Astrocyte of the hippocampus (primary cell): ENCODE data around the gene SMIM31.

Experiments used
- DNase-seq: peaks from one replicate; pipeline ENCODE4 v3.0.0; 2011; ENCODE audit warnings: low read depth, low spot score

SMIM31 gene

DNA sequence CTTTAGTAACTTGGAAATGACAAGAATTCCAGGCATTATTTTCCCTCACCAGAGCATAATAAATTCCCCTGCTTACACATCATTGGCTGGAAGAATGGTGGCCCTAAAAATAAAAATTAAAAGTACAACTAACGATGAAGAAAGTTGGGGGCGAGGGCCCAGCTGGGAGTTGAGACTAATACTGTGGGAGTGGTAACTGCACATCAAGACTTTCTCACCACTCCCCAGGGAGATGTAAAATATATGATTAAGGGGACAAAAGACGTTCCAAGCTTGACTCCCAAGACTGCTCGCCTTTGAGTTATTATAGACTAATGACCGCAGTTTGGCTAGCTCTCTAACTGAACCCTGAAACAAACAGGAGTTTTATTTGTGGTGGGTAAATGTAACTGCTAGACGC lies 30.0 kb downstream of the SMIM31 start:
- DNase-seq = peak; percentile 31

DNA sequence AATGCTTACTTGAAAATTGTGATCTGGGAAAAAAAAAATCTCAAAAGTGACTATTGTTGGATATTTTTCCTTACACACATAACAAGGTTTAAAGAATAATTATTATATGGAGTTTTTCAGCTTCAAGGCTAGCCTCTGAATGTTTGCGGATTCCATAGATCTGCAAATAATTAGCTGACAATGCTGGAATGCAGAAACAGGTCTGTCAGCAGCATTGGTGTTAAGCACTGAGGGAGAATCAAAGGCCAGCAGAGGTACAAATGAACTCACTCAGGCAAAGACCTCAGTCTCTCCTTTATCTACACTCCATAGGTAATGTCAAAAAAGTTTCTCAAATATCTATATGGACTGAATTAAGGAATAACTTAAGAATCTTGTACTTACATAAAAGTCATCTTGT lies 35.1 kb downstream of the SMIM31 start:
- no peak for DNase-seq

DNA sequence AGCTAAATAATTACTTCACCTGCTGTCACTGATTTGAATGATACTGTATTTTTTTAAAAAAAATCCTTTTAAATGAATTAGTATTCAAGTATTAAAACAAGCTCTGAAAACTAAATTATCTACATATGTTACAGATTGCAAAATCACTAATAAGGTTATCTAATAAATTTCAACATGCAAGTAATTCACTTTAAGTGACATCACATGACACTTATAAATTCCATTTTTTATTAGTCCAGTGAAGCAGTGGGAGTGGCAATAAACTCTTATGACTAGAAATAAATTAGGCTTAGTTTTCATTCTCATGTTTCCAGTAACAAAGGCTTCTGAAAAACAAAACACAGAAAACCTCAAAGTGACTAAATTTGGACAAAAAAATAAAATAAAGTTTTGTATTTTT lies 36.3 kb downstream of the SMIM31 start:
- no peak for DNase-seq

DNA sequence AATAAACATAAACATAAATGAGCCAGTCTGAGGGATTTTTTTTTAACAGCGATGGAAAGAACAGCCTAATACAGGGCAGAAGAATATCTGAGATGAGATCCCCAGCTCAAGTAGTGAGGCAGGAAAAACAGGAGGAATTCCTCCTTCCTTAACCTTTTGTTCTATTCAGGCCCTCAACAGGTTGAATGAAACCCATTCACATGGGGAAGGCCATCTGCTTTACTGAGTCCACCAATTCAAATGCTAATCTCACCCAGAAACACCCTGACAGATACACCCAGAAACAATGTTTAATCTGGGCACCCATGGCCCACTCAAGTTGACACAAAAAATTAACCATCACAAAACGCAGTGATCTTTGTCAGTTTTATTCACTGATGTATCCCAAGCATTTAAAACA lies 45.5 kb downstream of the SMIM31 start:
- DNase-seq = no peak

DNA sequence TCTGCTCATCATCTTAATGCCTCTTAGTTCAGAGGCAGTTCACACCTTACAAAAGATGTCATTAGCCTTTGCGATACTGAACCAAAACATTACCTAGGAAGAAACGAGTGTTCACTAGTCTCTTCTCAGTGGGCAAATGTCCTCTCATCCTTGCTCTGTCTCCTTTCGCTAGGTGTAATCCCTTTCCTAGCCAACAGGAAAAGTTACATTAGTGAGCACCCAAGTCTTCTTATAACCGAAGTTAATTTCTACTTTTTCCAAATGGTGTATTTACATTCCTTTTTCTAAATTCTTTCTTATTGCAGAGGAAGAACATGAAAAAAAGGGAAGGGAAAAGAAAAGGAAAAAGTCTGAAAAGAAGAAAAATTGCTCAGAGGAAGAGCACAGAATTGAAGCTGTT lies 46.9 kb downstream of the SMIM31 start:
- DNase-seq = no peak

DNA sequence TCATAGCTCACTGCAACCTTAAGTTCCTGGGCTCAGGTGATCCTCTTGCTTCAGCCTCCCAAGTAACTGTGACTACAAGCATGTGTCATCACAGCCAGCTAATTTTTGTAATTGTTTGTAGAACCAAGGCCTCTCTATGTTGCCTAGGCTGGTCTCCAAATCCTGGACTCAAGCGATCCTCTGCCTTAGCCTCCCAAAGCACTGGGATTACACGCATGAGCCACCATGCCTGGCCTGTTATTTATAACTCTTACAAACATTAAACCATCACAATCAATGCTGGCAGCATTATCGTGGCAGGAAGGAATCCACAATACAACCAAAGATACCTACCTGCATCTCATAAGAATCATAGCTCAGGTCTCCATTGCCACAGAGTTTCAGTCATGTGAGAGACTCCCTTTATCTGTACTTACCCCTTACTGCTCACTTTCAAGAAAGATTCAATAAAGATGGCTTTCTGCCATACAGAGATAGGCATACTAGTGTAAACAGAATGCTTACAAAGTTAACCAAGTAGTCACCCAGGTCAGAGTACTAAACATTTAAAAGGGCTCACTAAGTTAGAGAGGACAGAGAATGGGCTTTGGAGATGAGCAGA lies 48.5 kb downstream of the SMIM31 start:
- no peak for DNase-seq

DNA sequence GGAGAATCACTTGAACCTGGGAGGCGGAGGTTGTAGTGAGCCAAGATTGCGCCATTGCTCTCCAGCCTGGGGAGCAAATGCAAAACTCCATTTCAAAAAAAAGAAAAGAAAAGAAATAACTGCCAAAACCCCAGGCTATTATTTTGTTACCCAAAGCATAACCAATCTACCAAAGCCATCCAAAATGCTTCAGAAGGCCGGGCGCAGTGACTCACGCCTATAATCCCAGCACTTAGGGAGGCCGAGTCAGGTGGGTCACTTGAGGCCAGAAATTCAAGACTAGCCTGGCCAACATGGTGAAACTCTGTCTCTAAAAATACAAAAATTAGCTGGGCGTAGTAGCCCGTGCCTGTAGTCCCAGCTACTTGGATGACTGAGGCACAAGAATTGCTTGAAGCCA lies 49.8 kb downstream of the SMIM31 start:
- no peak for DNase-seq

DNA sequence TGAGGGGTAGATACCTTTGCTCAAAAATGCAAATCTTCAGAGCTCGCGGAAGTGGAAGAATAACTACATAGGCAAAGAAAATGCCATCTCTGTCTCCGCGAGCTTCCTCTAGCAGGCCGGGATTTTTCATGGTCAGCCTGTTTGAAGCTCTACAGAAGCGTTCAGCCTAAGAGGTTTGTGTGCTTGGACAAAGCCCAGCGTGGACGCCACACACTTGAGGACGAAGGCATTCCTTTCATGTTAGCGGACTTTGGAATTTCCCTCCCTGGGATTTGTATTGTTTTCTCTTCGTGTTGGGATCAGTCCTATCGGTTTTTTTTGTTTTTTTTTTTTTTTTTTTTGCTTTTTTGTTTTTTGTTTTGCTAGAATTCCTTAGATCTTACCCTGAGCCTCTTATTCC lies 53.7 kb downstream of the SMIM31 start:
- peak; percentile 93 for DNase-seq

DNA sequence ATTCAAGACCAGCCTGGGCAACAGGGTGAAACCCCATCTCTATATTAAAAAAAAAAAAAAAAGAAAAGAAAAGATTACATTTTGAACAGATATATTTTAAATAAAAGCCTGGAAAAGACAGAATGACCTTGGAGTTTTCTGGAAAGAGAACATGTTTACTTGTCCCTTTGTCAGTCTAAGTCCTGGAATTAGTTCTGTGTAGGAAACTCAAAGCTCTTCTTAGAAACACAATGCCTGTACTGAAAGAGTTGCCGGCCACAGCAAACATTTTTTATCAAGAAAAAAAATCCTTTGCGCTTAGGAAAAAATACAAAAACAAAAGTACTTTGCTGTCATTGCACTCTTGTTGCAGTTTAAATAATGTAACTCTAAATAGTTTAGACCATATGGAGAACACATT lies 59.6 kb downstream of the SMIM31 start:
- no peak for DNase-seq

DNA sequence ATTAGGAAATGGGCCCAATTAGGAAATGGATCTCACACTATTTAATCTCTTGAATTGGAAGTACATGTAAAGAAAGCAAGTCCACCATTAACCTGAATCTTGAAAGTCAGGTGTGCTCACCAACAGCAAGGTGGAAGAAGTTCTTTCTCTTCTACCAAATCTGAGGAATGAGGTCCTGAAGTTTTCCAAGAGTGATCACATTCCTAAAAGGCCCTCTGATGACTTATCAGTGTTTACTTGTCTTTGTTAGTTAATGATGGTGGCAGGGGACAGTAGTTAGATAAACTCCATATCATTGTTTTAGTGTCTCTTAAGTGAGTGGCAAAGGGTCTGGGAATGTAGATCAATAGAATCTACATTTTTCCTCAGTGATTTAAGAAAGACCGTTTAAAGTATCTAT lies 61.8 kb downstream of the SMIM31 start:
- DNase-seq = no peak

DNA sequence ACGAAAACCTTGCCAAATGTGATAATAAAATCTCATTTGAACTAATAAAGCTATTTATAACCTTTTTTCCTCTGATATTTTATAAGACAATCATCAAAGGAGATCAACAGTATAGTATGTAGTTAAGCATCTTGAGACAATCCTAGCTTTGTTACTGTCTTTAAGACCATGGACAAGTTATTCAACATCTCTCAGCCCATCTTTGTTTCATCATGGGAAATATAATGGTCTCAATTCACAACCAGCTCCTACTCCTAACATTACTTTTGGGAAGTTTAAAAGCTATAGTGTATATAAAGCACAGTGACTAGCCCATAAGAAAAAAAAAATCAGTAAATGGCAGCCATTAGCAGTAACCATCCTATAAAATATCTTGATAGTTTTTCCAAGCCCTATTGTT lies 65.4 kb downstream of the SMIM31 start:
- no peak for DNase-seq

DNA sequence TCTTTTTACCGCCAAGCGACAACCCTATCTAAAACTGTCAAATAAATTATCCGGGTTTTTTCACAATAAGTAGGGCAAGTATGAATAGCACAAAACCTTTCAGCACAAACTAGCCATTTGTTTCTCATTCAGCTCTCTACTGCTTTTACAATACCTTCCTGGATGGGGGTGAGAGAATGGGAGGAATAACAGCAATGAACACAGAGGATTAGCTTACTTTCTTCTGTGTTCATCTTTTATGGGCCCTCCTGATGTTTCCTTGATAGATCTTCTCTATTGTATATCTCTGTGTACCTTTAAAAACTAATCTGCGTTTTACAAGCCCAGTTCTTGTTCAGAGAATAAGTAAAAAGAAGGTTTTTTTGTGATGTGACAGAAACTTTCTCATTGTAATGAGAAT lies 67.8 kb downstream of the SMIM31 start:
- no peak for DNase-seq

DNA sequence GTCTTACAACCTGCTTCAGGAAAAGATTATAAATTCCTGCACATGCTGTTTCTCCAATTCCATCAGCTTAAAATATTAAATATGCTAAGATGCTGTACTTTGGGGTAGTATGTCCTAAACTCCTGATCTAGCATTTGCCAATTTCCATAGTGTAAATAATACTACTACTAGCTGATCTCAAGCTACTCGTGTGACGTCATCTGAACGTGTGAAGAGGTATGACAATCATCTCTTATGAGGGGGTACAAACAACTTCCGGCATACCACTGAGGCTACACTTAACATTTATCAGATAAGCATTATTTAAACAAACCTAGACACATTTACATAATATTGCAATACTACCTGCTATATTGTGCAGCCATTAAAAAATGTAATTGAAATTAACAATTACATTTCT lies 70.7 kb downstream of the SMIM31 start:
- no peak for DNase-seq

DNA sequence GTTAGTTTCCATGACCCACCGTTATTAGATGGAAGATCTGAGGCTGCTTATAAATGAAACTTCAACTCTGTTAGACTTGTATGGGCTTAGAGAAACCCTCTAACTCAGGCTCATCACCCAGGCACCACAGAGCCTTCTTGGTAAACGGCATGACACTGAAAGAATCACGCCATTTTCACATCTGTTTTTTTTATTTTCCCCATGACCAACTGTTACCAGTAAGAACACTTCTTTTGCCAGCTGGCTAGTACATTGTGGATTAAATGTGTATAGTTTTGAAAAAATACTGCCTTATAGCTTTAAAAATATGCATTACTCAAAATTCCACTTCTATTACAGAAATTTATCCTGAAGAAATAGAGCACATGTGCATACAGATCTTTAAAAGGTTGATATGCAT lies 75.0 kb downstream of the SMIM31 start:
- no peak for DNase-seq

DNA sequence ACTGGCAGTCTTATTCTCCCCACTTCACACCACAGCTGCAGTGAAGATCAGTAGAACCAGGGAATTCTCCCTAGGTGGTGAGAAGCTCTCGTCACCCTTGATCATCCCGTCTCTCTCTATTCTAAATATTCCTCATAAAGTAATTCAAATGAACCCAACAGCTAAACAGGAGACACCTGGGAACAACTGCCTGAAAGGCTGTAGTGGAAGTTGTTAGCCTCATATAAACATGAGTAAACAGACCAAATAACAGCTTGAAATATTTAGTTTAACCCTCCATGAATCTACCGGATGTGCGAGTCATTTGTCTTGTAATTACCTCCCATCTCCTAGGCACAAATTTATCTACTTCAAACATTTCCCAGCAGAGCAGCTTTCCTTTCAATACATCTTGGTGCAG lies 92.6 kb downstream of the SMIM31 start:
- DNase-seq = no peak

DNA sequence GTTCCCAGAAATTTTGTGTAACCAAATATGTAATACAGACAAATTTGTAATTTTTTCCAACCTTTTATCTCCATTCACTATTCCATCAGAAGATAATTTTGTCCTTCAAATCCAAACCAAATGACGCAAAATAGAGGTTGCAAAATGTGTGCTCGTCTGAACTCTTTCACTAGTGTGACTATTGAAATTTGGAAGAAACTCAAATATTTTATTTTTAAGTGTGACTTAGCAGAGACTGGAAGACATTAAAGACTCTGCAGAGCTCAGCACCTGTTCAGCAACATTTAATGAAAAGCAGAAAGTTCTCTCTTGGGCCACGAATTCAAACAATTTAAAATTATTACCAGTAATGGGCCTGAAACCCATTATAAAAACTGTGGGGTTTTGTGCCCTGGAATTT lies 93.1 kb downstream of the SMIM31 start:
- no peak for DNase-seq

DNA sequence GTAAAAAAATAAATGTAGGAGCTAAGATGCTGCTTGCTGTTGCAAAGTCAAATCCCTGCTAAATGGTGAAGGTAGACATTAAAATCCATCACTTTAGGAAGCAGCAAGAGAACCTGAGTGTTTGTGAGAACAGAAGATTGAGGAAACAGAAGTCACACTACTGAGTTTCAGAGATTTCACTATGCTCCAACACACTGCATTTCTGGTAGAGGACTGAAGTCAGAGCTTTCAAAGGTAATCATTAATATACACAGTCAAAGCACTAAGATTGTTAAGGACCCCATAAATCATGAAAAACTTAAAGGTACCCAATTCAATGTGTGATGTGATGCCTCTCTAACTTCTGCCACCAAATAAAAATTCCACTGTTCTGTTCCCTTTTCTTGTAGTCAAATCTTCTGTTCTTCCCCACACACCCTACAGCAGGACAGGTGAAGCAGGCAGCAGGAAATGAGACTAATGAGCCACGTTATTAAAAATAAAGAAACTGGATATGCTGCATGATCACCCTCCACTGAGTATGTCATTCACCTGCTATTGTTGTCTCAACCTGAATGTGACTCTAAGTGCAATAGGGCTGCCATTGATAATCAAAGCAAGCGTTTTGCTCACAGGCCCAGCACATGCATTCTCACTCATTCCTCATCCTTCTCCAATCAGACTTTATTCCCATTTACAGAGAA lies 94.2 kb downstream of the SMIM31 start:
- no peak for DNase-seq
